Anterior cingulate cortex (tissue), 58 donors: ENCODE measurements around the gene OR10G4.
"Not testable (repeated sequence)": the region's sequence is repeated elsewhere in the genome, so short reads cannot be mapped to it uniquely, and the experiment has no call there.

Experiments
- DNase-seq, 58 donors: peaks; one replicate each; lab custom pipeline; 2025; lab: John Stamatoyannopoulos, UW

Gene OR10G4

GRCh38 chr11:124012697-124013096, at the start of gene OR10G4:
TSS of gene OR10G4 (plus strand) at chr11:124012997. CDS start at chr11:124015575, 2,578 bp downstream.
- DNase-seq, result no peak

- DNase-seq, result no peak
These were observed 39.0 kb upstream of the OR10G4 start for GRCh38 chr11:123973816-123974215.

- DNase-seq, result no peak
These were observed 35.8 kb upstream of the OR10G4 start for GRCh38 chr11:123976770-123977560.

GRCh38 chr11:123977731-123978347, 35.0 kb upstream of the OR10G4 start, which contains the start of gene OR10S1:
TSS of gene OR10S1 (minus strand) at chr11:123977781. CDS start at chr11:123977664, 117 bp downstream.
- no peak for DNase-seq

- no peak for DNase-seq
These were observed 33.5 kb upstream of the OR10G4 start for GRCh38 chr11:123979311-123979710.

GRCh38 chr11:123995119-123995518, 17.7 kb upstream of the OR10G4 start, which contains the start of gene OR10G6:
TSS of gene OR10G6 (minus strand) at chr11:123995161. CDS start at chr11:123995161, 0 bp downstream.
- no peak for DNase-seq

GRCh38 chr11:124015837-124016236, 3.0 kb downstream of the OR10G4 start:
- not testable (repeated sequence) for DNase-seq

GRCh38 chr11:124026498-124026897, 13.7 kb downstream of the OR10G4 start, which contains the start of gene OR10G8:
TSS of gene OR10G8 (plus strand) at chr11:124026798. CDS start at chr11:124029623, 2,825 bp downstream.
- DNase-seq, result no peak

- no peak for DNase-seq
These were observed 23.9 kb downstream of the OR10G4 start for GRCh38 chr11:124036666-124037065.

- no peak for DNase-seq
These were observed 26.8 kb downstream of the OR10G4 start for GRCh38 chr11:124039557-124039956.

GRCh38 chr11:124041254-124041653, 28.5 kb downstream of the OR10G4 start, which contains the start of gene OR10G7:
TSS of gene OR10G7 (minus strand) at chr11:124041325. CDS start at chr11:124039001, 2,324 bp downstream.
- DNase-seq, result no peak

GRCh38 chr11:124043420-124043819, 30.6 kb downstream of the OR10G4 start:
- DNase-seq, result no peak

- DNase-seq, result no peak
These were observed 38.0 kb downstream of the OR10G4 start for GRCh38 chr11:124050748-124051147.

- DNase-seq, result no peak
These were observed 40.2 kb downstream of the OR10G4 start for GRCh38 chr11:124052966-124053365.
